Suprapubic skin (tissue), 3 donors: ENCODE results near the gene WFIKKN2.

ENCODE experiments used
- CTCF ChIP-seq, 2 donors: fragments of 200-600 bp in 1 of 2; fragments of 450-650 bp in 1 of 2; sonication (generic) in 1 of 2; IDR thresholded peaks; one replicate each; pipeline ENCODE4 v1.5.1; 2016 to 2019; ENCODE audit warnings: antibody characterized with exemption in 2 of 2, mild to moderate bottlenecking in 1 of 2, moderate library complexity in 1 of 2
- EP300 ChIP-seq: sonication (generic); formaldehyde crosslinking; IDR thresholded peaks from one replicate; pipeline ENCODE4 v1.6.1; 2017; ENCODE audit warnings: antibody characterized with exemption
- POLR2A ChIP-seq, 2 donors: fragments of 450-650 bp; IDR thresholded peaks; one replicate each; pipeline ENCODE4 v1.6.1; 2017; ENCODE audit warnings: antibody characterized with exemption in 2 of 2, mild to moderate bottlenecking in 2 of 2, moderate library complexity in 2 of 2

- TF ChIP-seq CTCF (IDR thresholded peaks at IDR 0.05) (no peak), EP300 (no peak), POLR2A (IDR thresholded peaks at IDR 0.05) (no peak)
These were observed 28.5 kb downstream of the WFIKKN2 start for GRCh38 chr17:50863931-50864330.
